ENCODE data around the gene NUDCD3. TPM values are rescaled to one million over a fixed set of nuclear protein-coding genes. Genes with fewer than 3 reads are reported as not detected.

NUDCD3 gene
- total RNA-seq, 1 experiment from 2014 or later = 71.9 TPM

- no peaks in the 10 kb centered on the region for H3K27me3 ChIP-seq (ENCODE audit: insufficient read depth, low read length)
- no peak overlapping the region for H3K9ac ChIP-seq (ENCODE audit: extremely low read depth, insufficient read length, low read length)
- H3K56ac ChIP-seq (ENCODE audit: insufficient read length, low read depth, low read length) = no peak overlapping the region
- no peak overlapping the region for H3K4ac ChIP-seq (ENCODE audit: low read depth, low read length)
- H4K8ac ChIP-seq (replicated peaks; ENCODE audit: insufficient read length, low read depth, low read length) = no peak overlapping the region
- no peak overlapping the region for H3K4me2 ChIP-seq (ENCODE audit: insufficient read depth, insufficient read length, low read length)
- H2AFZ ChIP-seq (ENCODE audit: low read length) = no peak overlapping the region
- no peak overlapping the region for H2BK5ac ChIP-seq (ENCODE audit: insufficient read length, low read length)
- no peak overlapping the region for H3T11ph ChIP-seq (ENCODE audit: low read length)
- H3K9me3 ChIP-seq (ENCODE audit: control insufficient read depth, low read depth, low read length) = no peaks in the 10 kb centered on the region
- H2BK12ac ChIP-seq (ENCODE audit: insufficient read length, low read depth, low read length) = no peak overlapping the region
- no peak overlapping the region for H2BK120ac ChIP-seq (ENCODE audit: low read depth, low read length, poor library complexity, severe bottlenecking)
- H3K23me2 ChIP-seq (ENCODE audit: insufficient read length, low read depth, low read length, poor library complexity, severe bottlenecking) = no peaks in the 10 kb centered on the region
- no peaks in the 10 kb centered on the region for H3K79me2 ChIP-seq (ENCODE audit: insufficient read depth, low read length)
- 0 out of 7 replicates have a peak, but pooled peaks cover 0 to 4% (median 0%) of the 10 kb centered on the region in 3 experiments for H3K36me3 Mint-ChIP-seq (ENCODE audit: insufficient read depth in 1 of 3, low read depth in 3 of 3)
- H3K27ac ChIP-seq (ENCODE audit: insufficient read length, low read depth, low read length) = no peak overlapping the region
- peaks cover 12% of the 10 kb centered on the region for H3K27me3 Mint-ChIP-seq (ENCODE audit: low read depth)
- TF ChIP-seq CTCF (conservative IDR thresholded peaks at IDR 0.05) = no peak
- H3K4me1 ChIP-seq (ENCODE audit: insufficient read depth, low read length) = no peaks in the 10 kb centered on the region
- H3K4me3 Mint-ChIP-seq = no peak overlapping the region
- no CpG with 5 or more reads among the region's 15 CpGs for WGBS (ENCODE audit: extremely low coverage, insufficient read length, low lambda C conversion rate)
- no peak overlapping the region for H2AK5ac ChIP-seq (ENCODE audit: insufficient read length, low read length)
- no peak overlapping the region for H3K23ac ChIP-seq (ENCODE audit: insufficient read length, low read depth, low read length)
- H3K18ac ChIP-seq (ENCODE audit: insufficient read length, low read depth, low read length) = no peak overlapping the region
- H3K14ac ChIP-seq (ENCODE audit: insufficient read depth, low read length) = no peak overlapping the region
- no peak for DNase-seq
- H4K91ac ChIP-seq (ENCODE audit: insufficient read length, low read depth, low read length) = no peak overlapping the region
- H3K9me3 Mint-ChIP-seq = peaks cover 16 to 17% of the 10 kb centered on the region in 2 experiments
- peak overlapping the region in 1 of 3 experiments; percentile 55; a peak in 2 of 7 replicates for H3K27ac Mint-ChIP-seq
- H2BK20ac ChIP-seq (ENCODE audit: low read depth, low read length, poor library complexity, severe bottlenecking) = no peak overlapping the region
- H4K5ac ChIP-seq (ENCODE audit: insufficient read length, low read depth, low read length) = no peak overlapping the region
- H2BK15ac ChIP-seq (ENCODE audit: low read depth, low read length) = no peak overlapping the region
- H4K20me1 ChIP-seq (ENCODE audit: control insufficient read depth, insufficient read depth, insufficient read length) = no peaks in the 10 kb centered on the region
- no peaks in the 10 kb centered on the region for H3K4me1 Mint-ChIP-seq
- no peaks in the 10 kb centered on the region for H3K79me1 ChIP-seq (ENCODE audit: insufficient read depth, low read depth, low read length, poor library complexity, severe bottlenecking)
Observed at GRCh38 chr7:44521347-44522095, 31.1 kb upstream of the NUDCD3 start.

All from H9 (cell line).